T1000 (cell line): ENCODE results near the gene GRIN2A.

Experiments
- DNase-seq: peaks from one replicate; lab custom pipeline; 2025; ENCODE audit warnings: mixed read lengths; lab: John Stamatoyannopoulos, UW

Gene GRIN2A

DNA sequence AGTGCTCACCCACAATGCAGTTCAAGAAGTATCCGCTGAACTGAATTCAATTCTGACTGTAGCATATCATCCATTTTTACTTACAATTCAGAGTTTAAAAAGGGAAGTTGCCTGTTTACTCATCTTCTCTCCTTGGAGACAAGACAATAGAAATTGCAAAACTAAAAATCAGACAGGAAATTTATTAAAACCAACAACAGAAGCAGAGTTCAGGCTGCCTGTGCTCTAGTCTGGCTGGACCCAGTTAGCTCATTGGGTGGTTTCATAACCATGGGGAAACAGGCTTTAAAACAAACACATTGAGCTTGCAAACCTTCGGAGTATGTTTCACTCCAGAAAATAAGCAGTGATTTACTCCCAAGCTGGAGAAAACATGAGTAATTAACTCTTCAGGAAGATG, 321.4 kb downstream of the GRIN2A start:
- DNase-seq = no peak

DNA sequence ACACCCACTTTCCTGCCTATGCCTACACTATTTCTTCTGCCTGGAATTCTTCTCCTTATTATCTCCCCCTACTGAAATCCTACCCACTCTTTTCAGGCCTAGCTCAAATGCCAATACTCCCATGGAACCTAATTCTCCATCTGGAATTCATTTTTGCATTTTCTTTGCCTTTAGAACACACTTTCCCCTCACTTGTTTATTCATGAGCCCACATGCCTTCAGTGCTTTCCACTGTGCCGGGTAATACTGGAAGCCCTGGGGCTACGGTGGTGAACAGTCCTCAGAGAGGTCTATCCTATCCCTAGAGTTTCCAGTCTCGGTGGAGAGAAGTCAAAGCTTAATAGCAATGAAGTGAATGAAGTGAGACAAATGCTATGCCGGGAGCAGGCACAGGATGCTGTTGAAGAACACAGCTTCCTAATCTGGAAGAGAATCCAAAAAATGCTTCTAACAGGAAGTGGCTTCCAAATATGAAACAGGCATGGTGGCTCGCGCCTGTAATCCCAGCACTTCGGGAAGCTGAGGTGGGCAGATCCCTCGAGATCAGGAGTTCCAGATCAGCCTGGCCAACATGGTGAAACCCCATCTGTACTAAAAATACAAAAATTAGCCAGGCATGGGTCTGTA, 322.4 kb downstream of the GRIN2A start:
- no peak for DNase-seq

DNA sequence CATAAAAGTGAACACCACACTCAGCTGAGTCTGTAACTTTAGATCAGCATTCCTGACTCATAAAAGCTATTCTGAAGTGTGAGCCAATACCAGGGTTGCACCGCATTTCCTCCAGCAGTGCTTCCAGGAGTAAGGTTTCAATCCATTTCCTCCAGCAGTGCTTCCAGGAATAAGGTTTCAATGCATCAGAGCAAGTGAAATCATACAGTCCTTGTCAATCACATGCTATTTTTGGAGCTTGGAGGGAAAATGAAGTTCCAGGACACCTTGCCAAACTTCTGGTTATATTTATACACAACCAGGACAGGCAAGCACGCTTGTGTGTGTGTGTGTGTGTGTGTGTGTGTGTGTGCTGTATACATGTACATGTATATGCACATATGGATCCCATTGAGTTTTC, 327.6 kb downstream of the GRIN2A start:
- DNase-seq = no peak

DNA sequence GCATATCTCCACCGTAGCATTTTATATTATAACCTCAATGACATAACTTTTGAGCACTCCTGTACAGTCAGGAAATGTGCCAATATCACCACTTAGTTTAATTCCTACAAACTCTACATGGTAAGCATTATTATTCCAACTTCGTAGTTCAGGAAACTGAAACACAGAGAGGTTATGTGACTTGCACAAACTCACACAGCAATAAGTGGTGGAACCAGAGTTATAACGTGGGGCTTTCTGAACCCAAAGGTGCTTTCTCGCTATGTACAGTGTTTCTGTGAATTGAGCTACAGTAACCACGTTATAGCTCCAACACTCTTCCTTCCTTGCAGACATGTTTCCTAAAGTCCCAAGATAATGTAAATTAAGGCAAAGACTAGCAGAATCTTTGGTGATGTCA, 330.2 kb downstream of the GRIN2A start:
- no peak for DNase-seq

DNA sequence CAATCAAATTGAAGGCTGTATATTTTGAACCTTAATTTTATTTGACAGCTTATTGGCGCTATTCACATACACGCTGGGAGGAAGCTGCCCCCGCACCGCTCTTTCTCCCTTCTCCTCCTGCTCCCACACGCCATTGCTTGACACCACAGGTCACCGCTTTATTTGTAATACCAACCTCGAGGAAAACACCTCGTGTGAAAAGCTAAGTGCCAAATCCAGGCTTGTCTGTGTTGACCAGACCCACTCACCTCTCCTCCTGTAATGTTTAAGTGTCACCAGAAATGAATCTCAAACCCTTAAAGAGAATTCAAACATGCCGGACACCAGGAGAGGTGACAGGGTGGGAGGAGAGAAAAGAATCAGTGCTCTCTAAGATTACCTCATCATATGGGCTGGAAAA, 331.4 kb downstream of the GRIN2A start:
- no peak for DNase-seq

DNA sequence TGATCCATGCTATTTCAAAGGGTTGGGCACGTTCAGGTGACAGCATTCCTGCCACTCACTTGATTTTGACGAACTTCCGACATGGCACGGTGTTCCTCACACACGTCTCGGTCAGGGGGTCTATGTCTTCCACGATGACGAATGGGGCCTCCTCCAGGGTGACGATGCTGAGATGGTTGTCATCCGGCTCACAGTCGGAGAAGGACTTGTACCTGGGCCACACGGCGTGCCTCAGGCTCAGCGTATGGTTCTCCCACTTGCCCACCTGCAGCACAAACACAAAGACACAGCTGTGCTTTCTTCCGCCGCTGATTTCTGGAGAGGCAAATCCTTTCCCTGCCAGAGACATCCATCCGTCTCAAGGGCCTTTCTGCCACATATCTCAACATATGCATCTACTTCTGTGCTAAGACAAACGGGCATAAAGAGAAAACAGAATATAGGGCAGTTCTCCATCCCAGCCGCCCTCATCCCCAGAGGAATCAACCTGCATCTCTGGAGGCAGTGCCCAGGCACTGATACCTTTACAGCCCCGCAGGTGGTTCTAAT, 332.5 kb downstream of the GRIN2A start:
- no peak for DNase-seq

DNA sequence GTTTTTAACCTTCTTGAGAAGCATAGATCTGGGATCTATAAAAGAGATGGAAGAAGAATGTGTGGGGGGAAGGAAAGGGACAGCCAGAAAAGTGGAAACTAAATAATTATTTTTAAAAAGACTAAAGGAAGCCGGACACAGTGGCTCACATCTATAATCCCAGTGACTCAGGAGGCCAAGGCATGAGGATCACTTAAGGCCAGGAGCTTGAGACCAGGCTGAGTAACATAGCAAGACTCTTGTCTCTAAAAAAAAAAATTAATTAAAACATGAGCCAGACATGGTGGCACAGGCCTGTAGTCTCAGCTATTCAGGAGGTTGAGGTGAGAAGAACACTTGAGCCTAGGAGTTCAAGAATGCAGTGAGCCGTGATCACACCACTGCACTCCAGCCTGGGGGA, 335.1 kb downstream of the GRIN2A start:
- no peak for DNase-seq

DNA sequence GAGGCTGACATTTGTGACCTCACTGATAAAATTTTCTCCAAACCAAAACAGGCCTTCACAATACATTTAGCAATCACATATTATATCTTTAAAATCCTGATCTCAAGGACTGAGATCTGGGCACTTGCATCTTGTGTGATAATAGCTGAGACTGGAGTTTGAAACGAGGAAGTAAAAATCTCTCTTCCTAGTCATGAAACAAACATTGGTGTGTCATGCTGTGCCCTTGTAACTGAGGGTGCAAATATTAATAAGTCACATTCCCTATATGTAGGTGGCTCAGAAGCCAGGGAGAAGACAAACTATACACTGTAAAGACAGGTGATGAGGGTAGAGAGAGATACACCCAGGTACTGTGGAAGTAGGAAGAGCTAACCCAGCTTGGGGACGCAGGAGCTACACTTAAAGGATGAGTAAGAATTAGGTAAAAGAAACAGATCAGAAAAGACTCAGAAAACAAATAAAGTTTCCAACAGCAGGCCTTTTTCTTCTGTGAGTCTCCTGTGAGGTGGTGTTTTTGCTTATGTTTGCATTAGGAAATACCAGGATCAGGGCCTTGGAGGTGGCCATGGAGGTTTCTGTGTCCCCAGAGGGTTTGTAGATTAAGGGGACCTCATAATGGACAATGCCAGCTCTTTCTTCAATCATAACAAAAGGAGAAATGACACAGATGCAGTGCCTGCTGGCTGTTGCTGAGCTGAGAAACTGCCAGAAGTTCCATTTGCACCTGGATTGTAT, 335.7 kb downstream of the GRIN2A start:
- DNase-seq = no peak

DNA sequence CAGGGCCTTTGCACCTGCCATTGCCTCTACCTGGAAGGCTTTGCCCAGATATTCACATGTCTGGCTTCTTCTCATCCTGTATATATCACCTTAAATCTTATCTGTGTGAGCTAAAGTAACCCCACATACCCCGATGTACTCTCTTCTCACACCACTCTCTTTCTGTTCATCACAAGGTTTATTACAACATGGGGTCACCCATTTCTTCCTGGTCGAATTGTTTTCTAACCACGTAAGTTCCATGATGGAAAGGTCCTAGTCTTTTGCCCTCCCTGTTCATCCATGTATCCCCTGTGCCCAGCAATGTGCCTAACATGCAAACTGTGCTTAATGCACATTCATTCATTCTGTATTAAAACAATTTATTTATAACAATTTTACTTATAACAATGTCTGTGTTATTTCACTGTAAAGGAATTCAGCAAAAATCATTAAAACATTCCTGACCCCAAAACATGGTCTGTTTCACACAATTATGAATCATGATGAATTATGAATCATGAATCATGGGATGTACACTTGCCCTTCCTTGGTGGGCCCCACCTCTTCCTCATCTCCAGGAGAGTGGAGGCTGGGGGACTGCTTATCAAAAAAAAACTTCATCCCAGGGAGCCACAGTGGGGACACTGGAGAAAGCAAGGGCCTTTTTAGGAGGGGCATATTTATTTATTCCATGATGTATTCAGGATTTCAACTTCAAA, 336.4 kb downstream of the GRIN2A start:
- no peak for DNase-seq

DNA sequence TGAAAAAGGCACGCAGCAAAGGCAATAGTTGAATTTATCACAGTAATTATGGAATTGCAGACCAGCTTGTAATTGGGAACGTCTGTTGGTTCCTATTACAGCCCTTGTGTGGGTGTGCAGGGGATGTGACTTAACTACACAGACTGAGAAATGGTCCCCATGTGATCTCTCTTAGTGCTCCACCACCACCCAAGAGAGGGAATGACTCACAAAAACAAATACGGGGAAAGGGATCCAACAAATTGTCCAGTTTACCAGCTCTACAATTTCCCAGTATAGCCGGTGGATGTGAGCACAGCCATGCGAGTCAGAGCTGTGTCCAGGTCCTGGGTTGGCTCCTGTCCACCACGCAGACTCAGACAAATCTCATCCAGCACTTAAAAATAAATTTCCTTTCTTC, 337.9 kb downstream of the GRIN2A start:
- no peak for DNase-seq

DNA sequence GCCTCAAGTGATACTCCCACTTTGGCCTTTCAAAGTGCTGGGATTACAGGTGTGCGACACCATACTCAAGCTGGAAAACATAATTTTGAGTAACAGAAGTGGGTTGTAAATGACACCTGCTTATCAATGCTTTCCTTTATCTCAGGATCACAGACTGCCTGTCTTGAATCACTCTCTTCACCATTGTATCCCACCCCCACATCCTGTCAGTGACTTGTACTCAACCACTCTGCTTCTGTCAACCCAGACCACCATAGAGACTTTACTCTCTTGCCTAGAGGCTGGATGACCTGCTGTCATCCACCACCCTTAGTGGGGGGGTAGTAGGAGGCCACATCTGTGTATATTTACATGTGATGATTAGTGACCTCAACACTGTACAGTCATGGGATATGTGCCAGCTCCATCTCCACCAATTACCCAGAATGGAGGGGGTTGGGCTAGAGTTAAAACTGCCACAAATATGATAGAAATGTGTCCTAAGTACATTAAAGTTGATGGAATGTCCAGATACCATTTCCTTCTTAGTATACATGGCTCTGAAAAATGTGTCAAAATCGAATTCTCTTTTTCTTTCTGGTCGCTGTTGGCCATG, 338.7 kb downstream of the GRIN2A start:
- peak; percentile 18 for DNase-seq

DNA sequence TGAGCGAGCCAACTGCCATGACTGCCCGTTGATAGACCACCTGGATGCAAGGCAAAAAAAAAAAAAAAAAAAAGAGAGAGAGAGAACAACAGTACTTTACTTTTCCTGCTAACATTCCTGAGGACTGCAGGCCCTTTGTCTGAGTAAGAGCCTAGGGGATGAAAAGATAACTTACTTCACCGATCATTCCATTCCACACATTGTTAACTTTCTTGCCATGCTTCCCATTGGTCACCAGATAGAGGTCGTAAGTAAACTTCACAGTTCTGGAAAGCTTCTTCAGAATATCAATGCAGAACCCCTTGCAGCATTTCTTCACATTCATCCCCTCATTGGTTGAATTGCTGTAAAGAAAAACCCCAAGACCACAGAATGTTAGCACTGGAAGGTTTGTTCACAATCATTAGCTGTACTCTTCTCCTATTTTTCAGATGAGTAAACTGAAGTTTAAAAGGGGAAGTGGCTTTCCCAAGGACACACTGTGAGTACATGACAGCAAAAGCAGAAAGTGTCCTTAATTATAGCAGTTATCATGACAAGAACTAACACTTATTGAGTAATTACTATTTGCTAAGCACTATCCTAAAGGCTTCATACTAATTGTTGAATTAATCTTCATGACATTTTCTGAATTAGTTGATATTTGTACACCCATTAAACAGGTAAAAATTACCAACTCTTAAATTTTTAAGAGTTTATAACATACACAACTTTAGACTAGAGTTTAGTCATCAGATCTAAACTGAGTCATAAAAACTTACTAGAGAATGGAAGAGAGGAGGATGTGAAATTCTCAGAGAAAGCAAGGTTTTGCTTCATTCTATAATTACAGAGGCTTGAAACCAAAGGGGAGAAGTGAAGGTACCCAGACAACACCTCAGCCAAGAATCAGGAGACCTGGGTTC, 341.2 kb downstream of the GRIN2A start:
- DNase-seq = no peak

DNA sequence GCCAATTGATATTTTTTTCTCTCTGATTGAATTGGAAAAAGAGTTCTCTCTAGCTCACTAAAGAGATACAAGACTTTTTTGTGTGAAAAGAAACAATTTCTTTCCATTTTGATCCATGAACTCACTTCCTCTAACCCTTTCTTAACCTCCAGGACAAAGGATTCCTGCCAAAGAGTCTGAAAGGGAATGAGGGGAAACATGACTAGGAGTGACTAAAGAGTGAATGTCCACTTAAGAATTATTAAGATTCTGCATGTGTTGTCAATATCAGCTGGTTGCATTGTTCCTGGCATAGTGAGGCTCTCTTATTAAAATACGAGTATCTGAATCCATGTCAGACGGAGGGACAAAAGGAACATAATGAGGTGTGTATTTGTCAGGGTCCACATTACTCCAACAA, 344.7 kb downstream of the GRIN2A start:
- no peak for DNase-seq

DNA sequence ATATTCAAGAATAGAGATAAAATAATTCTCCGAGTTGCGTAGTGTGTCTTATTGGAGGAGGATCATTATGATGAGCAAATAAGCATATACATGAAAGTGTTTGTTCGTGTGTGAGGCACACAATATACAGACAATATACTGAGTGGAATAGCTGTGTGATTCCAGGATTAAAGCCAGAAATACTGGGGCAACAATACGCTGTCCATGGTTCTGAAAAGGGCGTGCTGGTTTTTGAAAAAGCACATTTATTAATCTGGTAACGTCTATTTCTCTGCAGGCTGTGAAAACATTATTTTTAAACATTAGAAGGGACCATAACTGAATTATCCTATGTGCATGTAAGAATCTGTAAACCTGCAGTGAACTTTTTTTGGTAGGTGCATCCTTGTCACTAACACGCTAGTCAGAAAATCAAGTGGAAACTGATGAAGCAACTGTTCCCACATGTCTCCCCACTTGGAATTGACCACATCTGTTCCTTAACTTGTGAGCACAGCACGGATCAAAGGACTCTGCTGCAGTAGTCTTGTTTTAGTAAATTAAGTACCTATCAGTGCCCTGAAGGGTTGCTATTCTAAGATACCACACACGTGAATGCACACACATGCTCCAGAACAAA, 346.0 kb downstream of the GRIN2A start:
- no peak for DNase-seq

DNA sequence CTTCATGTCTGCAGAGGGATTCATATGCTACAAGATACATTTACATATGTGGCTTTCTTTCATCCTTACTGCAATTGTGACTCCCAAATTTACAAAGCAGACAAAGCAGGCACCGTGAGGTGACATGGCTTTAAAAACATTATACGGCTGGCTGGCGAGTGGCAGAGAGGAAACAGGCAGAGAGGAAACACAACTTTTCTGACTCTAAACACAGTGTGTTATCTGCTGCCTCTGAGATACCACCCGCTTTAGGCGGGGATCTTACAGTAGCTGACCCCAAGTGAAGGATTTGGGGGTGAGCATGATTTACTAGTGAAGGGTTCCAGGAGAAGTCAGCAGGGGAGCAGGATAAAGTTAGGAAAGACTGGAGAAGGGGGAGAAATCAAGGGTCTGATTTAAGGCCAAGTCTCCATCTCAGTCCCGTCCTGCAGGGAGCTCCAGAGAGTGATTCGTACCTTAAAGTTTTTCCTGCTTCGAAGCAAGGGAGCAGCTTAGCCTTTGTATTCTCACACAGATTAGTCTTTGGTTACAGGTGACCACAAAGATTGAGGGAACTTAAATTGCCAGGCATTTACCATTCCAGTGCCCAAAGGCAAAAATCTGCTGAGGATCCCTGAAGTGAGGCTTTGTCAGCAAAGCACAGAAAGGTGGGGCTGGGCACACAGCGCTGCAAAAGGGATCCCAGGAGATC, 355.0 kb downstream of the GRIN2A start:
- no peak for DNase-seq

DNA sequence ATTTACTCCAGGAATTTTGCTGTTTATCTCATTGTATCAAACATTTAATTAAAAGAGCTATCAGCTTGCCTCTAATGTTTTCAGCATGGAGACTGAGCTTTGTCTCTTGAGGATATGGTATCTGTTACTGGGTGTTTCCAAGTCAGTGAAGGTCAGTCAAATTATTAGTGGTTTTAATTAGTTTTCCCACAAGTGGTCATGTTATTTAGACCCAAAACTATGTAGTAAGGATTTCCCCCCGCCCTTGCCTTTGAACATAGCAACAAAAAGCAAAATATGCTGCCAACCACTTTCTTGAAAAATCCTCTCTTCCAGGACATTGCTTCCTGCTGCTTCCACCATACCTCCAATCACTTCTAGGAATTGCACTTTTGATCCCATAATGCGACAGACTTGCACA, 355.6 kb downstream of the GRIN2A start:
- no peak for DNase-seq

DNA sequence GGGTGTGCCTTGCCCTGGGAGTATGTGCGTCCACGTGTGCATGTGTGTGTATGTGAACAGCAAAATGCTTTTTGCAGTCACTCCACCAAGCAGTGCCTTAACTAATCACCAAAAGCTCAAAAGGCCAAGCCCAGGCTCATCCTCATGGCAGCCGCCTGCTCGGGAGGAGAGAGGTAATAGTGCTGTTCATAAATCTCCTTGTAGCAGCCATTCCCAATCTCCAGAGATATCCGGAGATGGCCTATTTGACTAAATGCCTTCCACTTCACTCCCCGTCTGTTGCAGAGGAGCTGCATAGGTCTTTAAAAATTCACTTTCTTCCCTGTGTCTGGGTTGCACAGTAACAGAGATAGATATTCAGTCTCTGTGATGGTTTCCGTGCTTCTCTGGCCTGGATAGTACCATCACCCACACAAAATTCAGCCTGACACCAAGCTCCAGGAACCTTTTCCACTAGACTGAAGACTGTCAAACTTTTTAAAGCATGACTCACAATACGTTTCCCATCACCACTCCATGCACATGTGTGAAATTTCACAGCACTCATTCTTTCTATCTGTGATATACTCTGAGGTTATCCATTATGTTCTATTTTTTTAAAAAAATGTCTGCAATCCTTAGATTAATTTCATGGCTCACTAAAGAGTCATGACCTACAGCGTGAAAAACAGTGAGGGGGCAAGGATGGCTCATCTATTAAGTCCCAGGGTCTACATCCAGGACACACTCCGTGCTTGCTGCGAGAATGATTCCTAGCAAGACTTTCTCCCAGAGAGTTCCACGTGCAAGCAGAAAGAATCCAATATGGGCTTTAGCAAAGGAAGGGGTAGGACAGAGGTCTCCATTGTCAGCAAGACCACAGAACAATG, 357.8 kb downstream of the GRIN2A start:
- no peak for DNase-seq

DNA sequence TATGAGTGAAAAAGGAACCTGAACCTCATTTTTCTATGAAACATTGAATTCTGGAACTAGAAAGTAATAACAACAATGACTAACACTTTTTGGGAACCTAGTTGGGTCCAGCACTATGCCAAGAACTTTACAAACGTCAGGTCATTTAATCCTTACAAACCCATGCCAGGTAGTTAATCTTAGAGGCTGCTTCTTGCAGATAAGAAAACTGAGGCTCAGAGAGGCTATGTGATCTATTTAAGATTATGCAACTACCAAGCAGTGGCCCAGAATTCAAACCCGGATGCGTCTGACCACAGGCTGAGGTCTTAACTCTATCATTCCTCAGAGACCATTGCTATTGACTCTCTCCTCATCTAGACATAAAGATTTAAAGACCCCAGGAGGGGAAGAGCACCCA, 358.7 kb downstream of the GRIN2A start:
- DNase-seq = no peak

DNA sequence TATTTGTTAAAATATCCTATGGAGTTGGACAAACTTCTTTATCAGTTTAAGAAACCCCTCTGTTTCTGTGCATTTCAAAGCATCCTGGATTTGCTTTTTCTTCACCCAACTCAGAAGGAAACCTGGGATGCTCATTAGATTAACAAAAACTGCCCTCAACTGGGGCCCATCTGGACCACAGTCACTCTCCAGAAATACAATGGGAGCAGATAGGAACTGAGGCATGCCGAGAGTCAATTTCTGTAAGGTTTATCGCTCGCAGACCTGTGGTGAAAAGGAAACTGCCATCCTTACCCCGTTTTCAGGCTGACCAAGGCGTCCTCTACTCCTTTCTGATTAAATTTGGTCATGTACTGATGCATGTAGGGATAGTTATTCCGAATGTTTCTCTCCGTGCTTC, 360.3 kb downstream of the GRIN2A start:
- DNase-seq = no peak

DNA sequence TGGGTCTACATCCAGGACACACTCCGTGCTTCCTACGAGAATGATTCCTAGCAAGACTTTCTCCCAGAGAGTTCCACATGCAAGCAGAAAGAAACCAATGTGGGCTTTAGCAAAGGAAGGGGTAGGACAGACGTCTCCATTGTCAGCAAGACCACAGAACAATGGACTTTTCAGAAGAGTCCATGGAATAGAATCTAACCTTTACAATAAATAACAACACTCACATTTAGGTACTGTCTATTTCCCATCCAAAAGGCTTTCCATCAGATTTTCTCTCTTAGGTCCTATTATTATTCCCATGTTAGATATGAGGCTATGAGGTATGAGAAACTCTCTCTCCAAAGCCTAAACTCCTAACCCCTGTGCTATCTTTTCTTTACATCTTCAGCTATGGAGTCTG, 360.9 kb downstream of the GRIN2A start:
- no peak for DNase-seq
